ENCODE measurements around the gene MEI1. TPM values are rescaled to one million over a fixed set of nuclear protein-coding genes. Genes with fewer than 3 reads are reported as not detected.

MEI1 gene
- total and polyA plus RNA-seq, 4 donors: 0.33 to 1.3 (median 0.72) TPM

GRCh38 chr22:41768430-41768829 lies 69.1 kb downstream of the MEI1 start:
- H3K4me1 ChIP-seq (ENCODE audit: control insufficient read depth in 4 of 4, insufficient read depth in 4 of 4, low read length in 3 of 4): no peaks in the 10 kb centered on the region
- H3K36me3 ChIP-seq (ENCODE audit: control insufficient read depth in 4 of 4, insufficient read depth in 3 of 4, low read depth in 1 of 4, low read length in 3 of 4): no peaks in the 10 kb centered on the region
- WGBS: 58% methylated on average over 2 of the region's 2 CpGs
- H3K27ac ChIP-seq (ENCODE audit: low read depth in 1 of 2, low read length in 2 of 2): no peak overlapping the region
- H3K9ac ChIP-seq (ENCODE audit: low read depth in 1 of 2, low read length in 2 of 2): no peak overlapping the region
- no peaks in the 10 kb centered on the region for H3K27me3 ChIP-seq (ENCODE audit: control insufficient read depth in 4 of 4, insufficient read depth in 4 of 4, low read length in 3 of 4)
- no peaks in the 10 kb centered on the region for H3K9me3 ChIP-seq (ENCODE audit: control insufficient read depth in 4 of 4, low read length in 3 of 4)
- no peak overlapping the region for H3K4me3 ChIP-seq (ENCODE audit: low read depth in 1 of 3, low read length in 3 of 3)
- no peak for DNase-seq (ENCODE audit: low spot score)
- no peak for TF ChIP-seq JUND (IDR thresholded peaks at IDR 0.05)
- no peak for TF ChIP-seq NR2F2 (IDR thresholded peaks at IDR 0.05)

DNA sequence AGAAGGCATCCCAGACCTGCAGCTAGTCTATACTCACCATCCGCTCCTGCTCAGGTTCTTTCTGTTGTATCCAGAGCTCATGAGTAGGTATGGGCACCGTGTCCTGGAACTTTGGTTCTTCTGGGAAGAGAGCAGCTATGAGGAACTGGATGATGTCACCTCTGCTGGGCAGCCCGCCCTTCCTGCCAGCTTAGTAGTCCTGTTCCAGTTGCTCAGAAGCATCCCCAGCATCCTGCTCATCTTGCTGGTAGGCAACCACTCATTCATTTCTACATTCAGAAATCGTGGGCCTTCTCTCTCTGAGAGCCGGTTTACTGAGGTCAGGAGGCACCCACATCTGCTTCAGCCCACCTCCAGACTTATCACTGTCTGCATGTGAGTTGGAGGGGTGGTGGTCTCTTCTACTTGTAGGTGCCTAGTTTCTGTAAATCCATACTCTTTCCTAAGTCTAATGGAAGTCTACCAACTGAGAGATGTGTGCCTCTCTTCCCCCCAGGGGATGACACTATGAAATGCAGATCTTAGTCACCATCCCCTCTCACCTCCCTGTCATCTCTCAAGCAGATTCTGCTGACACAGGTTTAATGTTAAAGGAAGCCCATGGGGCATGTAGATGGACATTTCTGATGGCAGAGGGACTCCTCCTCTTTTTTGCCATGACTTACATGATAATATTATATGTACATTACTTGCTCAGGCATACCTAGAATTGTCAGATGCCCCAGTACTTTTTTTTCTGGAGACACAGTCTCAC lies 71.6 kb downstream of the MEI1 start:
- no peak overlapping the region for H3K4me3 ChIP-seq (ENCODE audit: low read depth in 1 of 3, low read length in 3 of 3)
- H3K9me3 ChIP-seq (ENCODE audit: control insufficient read depth in 4 of 4, low read length in 3 of 4): no peaks in the 10 kb centered on the region
- H3K4me1 ChIP-seq (ENCODE audit: control insufficient read depth in 4 of 4, insufficient read depth in 4 of 4, low read length in 3 of 4): no peaks in the 10 kb centered on the region
- TF ChIP-seq MAX (IDR thresholded peaks at IDR 0.05) (no peak), HNF4G (IDR thresholded peaks at IDR 0.05) (no peak), FOXA1 (IDR thresholded peaks at IDR 0.05) (no peak), FOXA2 (IDR thresholded peaks at IDR 0.05) (no peak), GABPA (IDR thresholded peaks at IDR 0.05 in 1 of 2, conservative IDR thresholded peaks at IDR 0.05 in 1 of 2) (no peak), JUND (IDR thresholded peaks at IDR 0.05) (no peak), RXRA (IDR thresholded peaks at IDR 0.05) (no peak), NR2F2 (IDR thresholded peaks at IDR 0.05) (no peak), YY1 (IDR thresholded peaks at IDR 0.05) (no peak), EGR1 (IDR thresholded peaks at IDR 0.05; ENCODE audit: low read depth in 2 of 2) (no peak), TAF1 (conservative IDR thresholded peaks at IDR 0.05) (no peak), REST (IDR thresholded peaks at IDR 0.05) (no peak), SP1 (IDR thresholded peaks at IDR 0.05) (no peak), HNF4A (conservative IDR thresholded peaks at IDR 0.05) (no peak)
- TF ChIP-seq, protein P1, sequence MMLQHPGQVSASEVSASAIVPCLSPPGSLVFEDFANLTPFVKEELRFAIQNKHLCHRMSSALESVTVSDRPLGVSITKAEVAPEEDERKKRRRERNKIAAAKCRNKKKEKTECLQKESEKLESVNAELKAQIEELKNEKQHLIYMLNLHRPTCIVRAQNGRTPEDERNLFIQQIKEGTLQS (IDR thresholded peaks at IDR 0.05): no peak
- TF ChIP-seq, protein P2, sequence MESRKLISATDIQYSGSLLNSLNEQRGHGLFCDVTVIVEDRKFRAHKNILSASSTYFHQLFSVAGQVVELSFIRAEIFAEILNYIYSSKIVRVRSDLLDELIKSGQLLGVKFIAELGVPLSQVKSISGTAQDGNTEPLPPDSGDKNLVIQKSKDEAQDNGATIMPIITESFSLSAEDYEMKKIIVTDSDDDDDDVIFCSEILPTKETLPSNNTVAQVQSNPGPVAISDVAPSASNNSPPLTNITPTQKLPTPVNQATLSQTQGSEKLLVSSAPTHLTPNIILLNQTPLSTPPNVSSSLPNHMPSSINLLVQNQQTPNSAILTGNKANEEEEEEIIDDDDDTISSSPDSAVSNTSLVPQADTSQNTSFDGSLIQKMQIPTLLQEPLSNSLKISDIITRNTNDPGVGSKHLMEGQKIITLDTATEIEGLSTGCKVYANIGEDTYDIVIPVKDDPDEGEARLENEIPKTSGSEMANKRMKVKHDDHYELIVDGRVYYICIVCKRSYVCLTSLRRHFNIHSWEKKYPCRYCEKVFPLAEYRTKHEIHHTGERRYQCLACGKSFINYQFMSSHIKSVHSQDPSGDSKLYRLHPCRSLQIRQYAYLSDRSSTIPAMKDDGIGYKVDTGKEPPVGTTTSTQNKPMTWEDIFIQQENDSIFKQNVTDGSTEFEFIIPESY (IDR thresholded peaks at IDR 0.05): no peak
- TF ChIP-seq, protein P3, sequence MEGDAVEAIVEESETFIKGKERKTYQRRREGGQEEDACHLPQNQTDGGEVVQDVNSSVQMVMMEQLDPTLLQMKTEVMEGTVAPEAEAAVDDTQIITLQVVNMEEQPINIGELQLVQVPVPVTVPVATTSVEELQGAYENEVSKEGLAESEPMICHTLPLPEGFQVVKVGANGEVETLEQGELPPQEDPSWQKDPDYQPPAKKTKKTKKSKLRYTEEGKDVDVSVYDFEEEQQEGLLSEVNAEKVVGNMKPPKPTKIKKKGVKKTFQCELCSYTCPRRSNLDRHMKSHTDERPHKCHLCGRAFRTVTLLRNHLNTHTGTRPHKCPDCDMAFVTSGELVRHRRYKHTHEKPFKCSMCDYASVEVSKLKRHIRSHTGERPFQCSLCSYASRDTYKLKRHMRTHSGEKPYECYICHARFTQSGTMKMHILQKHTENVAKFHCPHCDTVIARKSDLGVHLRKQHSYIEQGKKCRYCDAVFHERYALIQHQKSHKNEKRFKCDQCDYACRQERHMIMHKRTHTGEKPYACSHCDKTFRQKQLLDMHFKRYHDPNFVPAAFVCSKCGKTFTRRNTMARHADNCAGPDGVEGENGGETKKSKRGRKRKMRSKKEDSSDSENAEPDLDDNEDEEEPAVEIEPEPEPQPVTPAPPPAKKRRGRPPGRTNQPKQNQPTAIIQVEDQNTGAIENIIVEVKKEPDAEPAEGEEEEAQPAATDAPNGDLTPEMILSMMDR (IDR thresholded peaks at IDR 0.05; ENCODE audit: low read depth, low read length, missing input control): no peak
- H3K9ac ChIP-seq (ENCODE audit: low read depth in 1 of 2, low read length in 2 of 2): no peak overlapping the region
- H3K36me3 ChIP-seq (ENCODE audit: control insufficient read depth in 4 of 4, insufficient read depth in 3 of 4, low read depth in 1 of 4, low read length in 3 of 4): no peaks in the 10 kb centered on the region
- no peaks in the 10 kb centered on the region for H3K27me3 ChIP-seq (ENCODE audit: control insufficient read depth in 4 of 4, insufficient read depth in 4 of 4, low read length in 3 of 4)
- WGBS: 88% methylated on average over 5 of the region's 5 CpGs
- no peak for DNase-seq (ENCODE audit: low spot score)
- no peak overlapping the region for H3K27ac ChIP-seq (ENCODE audit: low read depth in 1 of 2, low read length in 2 of 2)

All from liver (tissue), 9 donors.